Fibroblast of the aortic adventitia (primary cell): ENCODE data around the gene GNB3. TPM values are rescaled to one million over a fixed set of nuclear protein-coding genes. Genes with fewer than 3 reads are reported as not detected.

Experiments
- DNase-seq: peaks from one replicate; pipeline ENCODE4 v3.0.0-alpha.2; 2010; ENCODE audit warnings: low read depth
- H3K4me3 ChIP-seq: 2 replicates; pipeline ENCODE4 v1.5.1; 2011; ENCODE audit warnings: low read depth, mild to moderate bottlenecking, control low read depth, low read length, moderate library complexity
- total RNA-seq: library from RNA; depleted of rRNA; stranded (reverse); fragments of >200 nt; gene quantifications from 2 replicates; pipeline ENCODE4 v1.2.3, GENCODE V29; 2012; ENCODE audit warnings: low replicate concordance
- TF ChIP-seq, protein P1 (sequence below): IDR thresholded peaks from 2 replicates; pipeline ENCODE4 v1.5.1; 2011; ENCODE audit warnings: mild to moderate bottlenecking, low read length, control low read depth, inconsistent platforms; ENCODE audit not compliant: insufficient read depth

GNB3 gene
- total RNA-seq, 1 donor = 3.4 TPM

DNA sequence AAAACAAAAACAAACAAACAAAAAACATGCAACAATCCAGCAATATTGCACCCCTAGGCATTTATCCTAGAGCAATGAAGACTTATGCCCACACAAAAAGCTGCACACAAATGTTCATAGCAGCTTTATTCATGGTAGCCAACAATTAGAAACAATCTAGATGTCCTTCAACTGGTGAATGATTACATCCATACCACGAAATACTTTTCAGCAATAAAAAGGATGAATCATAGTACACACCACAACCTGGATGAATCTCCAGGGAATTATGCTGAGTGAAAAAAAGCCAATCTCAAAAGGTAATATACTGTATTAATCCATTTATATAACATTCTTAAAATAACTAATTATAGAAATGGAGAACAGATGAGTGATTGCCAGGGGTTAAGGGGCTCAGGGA, 33.6 kb upstream of the GNB3 start:
- DNase-seq = no peak
- TF ChIP-seq, protein P1, sequence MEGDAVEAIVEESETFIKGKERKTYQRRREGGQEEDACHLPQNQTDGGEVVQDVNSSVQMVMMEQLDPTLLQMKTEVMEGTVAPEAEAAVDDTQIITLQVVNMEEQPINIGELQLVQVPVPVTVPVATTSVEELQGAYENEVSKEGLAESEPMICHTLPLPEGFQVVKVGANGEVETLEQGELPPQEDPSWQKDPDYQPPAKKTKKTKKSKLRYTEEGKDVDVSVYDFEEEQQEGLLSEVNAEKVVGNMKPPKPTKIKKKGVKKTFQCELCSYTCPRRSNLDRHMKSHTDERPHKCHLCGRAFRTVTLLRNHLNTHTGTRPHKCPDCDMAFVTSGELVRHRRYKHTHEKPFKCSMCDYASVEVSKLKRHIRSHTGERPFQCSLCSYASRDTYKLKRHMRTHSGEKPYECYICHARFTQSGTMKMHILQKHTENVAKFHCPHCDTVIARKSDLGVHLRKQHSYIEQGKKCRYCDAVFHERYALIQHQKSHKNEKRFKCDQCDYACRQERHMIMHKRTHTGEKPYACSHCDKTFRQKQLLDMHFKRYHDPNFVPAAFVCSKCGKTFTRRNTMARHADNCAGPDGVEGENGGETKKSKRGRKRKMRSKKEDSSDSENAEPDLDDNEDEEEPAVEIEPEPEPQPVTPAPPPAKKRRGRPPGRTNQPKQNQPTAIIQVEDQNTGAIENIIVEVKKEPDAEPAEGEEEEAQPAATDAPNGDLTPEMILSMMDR = no peak
- H3K4me3 ChIP-seq = no peak overlapping the region

DNA sequence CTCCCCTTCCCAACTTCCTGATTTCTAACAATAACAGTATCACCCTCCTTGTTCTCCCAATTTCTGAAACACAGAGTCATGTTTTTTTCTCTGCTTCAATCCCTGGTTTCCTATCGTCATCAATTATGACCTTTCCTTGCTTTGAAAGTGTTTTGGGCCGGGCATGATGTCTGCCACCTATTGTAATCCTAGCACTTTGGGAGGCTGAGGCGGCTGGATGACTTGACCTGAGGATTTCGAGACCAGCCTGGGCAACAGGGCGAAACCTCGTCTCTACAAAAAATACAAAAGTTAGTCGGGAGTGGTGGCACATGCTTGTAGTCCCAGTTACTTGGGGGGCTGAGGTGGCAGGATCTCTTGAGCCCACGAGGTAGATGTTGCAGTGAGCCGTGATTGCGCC, 31.7 kb upstream of the GNB3 start:
- H3K4me3 ChIP-seq = no peak overlapping the region
- DNase-seq = no peak
- TF ChIP-seq, protein P1 = no peak

GRCh38 chr12:6810758-6811157, 30.0 kb upstream of the GNB3 start:
- no peak overlapping the region for H3K4me3 ChIP-seq

DNA sequence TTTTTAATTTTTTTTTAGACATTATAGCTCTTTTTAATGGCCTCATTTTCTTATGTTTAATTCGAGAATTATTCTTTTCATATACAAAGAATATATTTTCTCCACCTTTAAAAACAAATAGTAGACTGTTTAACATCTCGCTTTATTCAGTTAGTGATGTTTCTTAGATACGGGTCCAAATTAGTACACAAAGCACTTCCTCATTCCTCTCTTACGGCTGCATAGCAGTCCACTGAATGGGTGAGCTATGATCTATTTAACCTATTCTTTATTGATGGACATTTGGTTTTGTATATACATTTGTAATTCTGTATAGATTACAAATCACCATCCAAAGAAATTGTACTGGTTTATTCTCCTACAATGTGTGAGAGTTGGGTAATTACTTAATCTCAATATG, 27.4 kb upstream of the GNB3 start:
- no peak for DNase-seq
- TF ChIP-seq, protein P1 = no peak
- no peak overlapping the region for H3K4me3 ChIP-seq

More at GRCh38 chr12:6810758-6811157, 30.0 kb upstream of the GNB3 start:
- TF ChIP-seq, protein P1 = no peak
- no peak for DNase-seq

- DNase-seq = no peak
- TF ChIP-seq, protein P1 = no peak
- H3K4me3 ChIP-seq = no peak overlapping the region
Observed at GRCh38 chr12:6816598-6816997, 24.1 kb upstream of the GNB3 start.

DNA sequence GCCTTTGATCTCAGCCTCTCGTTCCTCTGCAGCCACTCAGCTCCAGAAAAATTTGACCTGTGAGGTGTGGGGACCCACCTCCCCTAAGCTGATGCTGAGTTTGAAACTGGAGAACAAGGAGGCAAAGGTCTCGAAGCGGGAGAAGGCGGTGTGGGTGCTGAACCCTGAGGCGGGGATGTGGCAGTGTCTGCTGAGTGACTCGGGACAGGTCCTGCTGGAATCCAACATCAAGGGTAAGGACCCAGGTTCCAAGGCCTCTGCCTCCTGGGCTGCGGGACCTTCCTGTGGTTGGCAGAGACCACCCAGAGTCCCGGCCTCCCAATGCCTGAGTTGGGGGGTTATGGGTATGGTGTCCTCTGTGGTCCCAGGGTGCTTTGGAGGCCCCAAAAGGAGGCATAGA, 23.6 kb upstream of the GNB3 start:
- H3K4me3 ChIP-seq = no peak overlapping the region
- TF ChIP-seq, protein P1 = no peak
- no peak for DNase-seq

DNA sequence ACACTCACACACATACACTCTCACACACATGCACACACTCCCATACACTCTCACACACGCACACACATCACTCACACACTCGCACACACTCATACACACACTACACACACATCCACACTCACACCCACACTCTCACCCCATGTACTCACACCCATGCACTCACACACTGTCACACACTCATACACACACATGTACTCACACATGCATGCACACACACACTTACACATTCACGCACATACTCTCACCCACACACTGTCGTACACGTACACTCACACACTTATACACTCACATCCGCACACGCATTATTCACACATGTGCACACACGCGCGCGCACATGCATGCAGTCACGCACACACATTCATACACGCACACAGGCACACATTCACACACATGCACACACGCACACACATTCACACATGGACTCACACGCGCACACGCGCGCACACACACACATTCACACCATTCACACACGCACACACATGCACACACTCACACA, 23.0 kb upstream of the GNB3 start:
- TF ChIP-seq, protein P1 = no peak
- H3K4me3 ChIP-seq = no peak overlapping the region
- no peak for DNase-seq
